Suprapubic skin (tissue), 4 donors: Measurements from ENCODE around the gene PKN2.

ENCODE experiments used
- CTCF ChIP-seq, 2 donors: fragments of 200-600 bp in 1 of 2; fragments of 450-650 bp in 1 of 2; sonication (generic) in 1 of 2; IDR thresholded peaks; one replicate each; pipeline ENCODE4 v1.5.1; 2016 to 2019; ENCODE audit warnings: antibody characterized with exemption in 2 of 2, mild to moderate bottlenecking in 1 of 2, moderate library complexity in 1 of 2
- POLR2A ChIP-seq, 2 donors: fragments of 450-650 bp; IDR thresholded peaks; one replicate each; pipeline ENCODE4 v1.6.1; 2017; ENCODE audit warnings: antibody characterized with exemption in 2 of 2, mild to moderate bottlenecking in 2 of 2, moderate library complexity in 2 of 2
- POLR2AphosphoS5 ChIP-seq, 3 donors: sonication (generic); formaldehyde crosslinking; IDR thresholded peaks; one replicate each; pipeline ENCODE4 v1.6.1; 2017; ENCODE audit warnings: antibody characterized with exemption in 3 of 3

DNA sequence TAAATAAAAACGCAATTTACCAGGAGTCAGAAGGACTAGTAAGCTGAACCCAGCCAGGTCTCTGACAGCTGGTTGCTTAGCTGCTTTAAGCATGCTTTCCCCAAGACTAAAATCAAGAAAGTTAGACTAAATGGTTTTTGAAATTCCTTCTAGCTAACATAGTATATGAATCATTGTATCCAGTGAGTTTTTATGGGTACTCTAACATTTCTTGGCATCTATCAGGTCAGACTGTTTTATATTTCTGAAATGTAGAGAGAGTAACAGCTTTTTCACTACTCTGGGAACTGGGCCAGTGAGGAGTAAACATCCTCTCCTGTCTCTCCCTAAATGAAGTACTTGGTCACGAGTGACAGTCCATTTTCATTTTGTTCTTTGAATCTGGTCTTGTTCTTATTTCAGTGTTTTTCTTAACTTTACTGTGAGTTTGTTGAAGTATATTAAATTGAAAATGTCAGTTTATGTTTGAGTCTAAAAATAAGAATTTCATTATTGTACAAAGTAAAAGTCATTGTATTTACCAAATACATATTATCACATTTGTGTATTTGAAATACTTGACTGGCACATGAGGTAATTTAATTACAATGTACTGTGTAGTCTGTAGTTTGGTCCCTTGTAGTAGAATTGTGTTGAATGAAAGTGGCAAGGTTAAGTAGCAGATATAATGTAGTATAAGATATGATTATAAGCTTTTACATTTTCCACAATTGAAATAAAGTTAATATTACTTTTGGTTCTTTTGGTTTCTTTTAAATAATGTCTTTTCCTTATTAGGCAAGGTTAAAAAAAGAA lies 47.6 kb downstream of the PKN2 start:
- TF ChIP-seq CTCF (IDR thresholded peaks at IDR 0.05): no peak
- no peak for TF ChIP-seq POLR2AphosphoS5 (IDR thresholded peaks at IDR 0.05)
- TF ChIP-seq POLR2A (IDR thresholded peaks at IDR 0.05): no peak
